ENCODE data around the gene NUBPL. TPM values are rescaled to one million over a fixed set of nuclear protein-coding genes. Genes with fewer than 3 reads are reported as not detected.
"Not testable (repeated sequence)": the region's sequence is repeated elsewhere in the genome, so short reads cannot be mapped to it uniquely, and the experiment has no call there.

The NUBPL gene
- total and polyA plus RNA-seq, 2 donors from 2014 or later: 11.2 to 16.2 TPM

DNA sequence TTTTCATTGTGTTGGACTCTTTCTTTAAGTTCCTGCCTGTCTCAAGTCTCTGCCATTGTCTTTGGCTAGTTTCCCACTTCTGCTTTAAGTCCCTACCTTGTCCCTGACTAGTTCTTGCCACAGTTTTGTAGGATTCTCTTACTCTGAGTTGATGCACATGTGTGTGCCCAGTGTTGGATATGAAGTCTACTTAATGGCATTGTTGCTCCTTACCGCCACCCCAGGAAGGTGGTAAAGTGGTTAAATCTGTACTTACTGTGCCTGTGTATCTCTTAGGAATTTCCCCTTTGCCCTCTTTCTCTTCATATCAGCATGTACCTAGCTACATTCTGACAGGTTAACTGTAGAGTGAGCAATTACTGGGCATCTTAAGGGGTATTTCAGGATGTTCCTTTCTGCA, 227.1 kb downstream of the NUBPL start:
- H3K9ac ChIP-seq (ENCODE audit: low read length in 3 of 3): no peak overlapping the region
- FAIRE-seq (no peak), DNase-seq (no peak)
- no peak overlapping the region for H3K27ac ChIP-seq (ENCODE audit: low read depth in 2 of 2, low read length in 2 of 2)
- no peaks in the 10 kb centered on the region for H3K36me3 ChIP-seq (ENCODE audit: control insufficient read depth in 2 of 3, insufficient read depth in 3 of 3, low read length in 3 of 3)
- intact Hi-C loops (cut with DNase I): no loop called here
- H3K9me3 ChIP-seq (ENCODE audit: control insufficient read depth in 2 of 3, insufficient read depth in 1 of 3, low read length in 3 of 3): no peaks in the 10 kb centered on the region
- no peak overlapping the region for H3K4me3 ChIP-seq (ENCODE audit: low read length in 3 of 3)
- H3K27me3 ChIP-seq (ENCODE audit: control insufficient read depth, insufficient read depth, low read length): no peaks in the 10 kb centered on the region
- TF ChIP-seq, protein P1, sequence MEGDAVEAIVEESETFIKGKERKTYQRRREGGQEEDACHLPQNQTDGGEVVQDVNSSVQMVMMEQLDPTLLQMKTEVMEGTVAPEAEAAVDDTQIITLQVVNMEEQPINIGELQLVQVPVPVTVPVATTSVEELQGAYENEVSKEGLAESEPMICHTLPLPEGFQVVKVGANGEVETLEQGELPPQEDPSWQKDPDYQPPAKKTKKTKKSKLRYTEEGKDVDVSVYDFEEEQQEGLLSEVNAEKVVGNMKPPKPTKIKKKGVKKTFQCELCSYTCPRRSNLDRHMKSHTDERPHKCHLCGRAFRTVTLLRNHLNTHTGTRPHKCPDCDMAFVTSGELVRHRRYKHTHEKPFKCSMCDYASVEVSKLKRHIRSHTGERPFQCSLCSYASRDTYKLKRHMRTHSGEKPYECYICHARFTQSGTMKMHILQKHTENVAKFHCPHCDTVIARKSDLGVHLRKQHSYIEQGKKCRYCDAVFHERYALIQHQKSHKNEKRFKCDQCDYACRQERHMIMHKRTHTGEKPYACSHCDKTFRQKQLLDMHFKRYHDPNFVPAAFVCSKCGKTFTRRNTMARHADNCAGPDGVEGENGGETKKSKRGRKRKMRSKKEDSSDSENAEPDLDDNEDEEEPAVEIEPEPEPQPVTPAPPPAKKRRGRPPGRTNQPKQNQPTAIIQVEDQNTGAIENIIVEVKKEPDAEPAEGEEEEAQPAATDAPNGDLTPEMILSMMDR (IDR thresholded peaks at IDR 0.05; ENCODE audit: borderline replicate concordance, extremely low read depth, insufficient read depth): no peak
- H3K4me1 ChIP-seq (ENCODE audit: control insufficient read depth in 2 of 3, insufficient read depth in 2 of 3, low read depth in 1 of 3, low read length in 3 of 3): no peaks in the 10 kb centered on the region

DNA sequence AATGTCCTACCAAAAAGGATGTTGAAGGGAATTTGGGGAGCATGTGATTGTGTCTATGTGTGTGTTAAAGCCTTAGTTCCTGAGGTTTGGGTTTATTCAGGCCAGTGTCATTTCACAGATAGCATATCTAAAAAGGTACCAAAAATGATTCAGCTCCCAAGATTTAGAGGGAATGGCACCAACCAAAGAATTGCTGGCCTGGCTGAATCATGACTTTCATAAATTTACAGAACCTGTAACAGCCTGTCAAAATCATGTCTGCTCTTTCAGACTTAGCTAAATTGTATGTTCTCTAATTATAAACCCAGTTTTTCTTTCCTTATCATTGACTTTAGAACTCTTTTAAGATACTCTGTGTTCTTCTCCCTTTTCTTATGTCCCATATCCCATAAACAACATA, 231.5 kb downstream of the NUBPL start:
- no peaks in the 10 kb centered on the region for H3K27me3 ChIP-seq (ENCODE audit: control insufficient read depth, insufficient read depth, low read length)
- no peaks in the 10 kb centered on the region for H3K4me1 ChIP-seq (ENCODE audit: control insufficient read depth in 2 of 3, insufficient read depth in 2 of 3, low read depth in 1 of 3, low read length in 3 of 3)
- intact Hi-C loops (cut with DNase I): no loop called here
- FAIRE-seq (no peak), DNase-seq (no peak)
- no peak overlapping the region for H3K27ac ChIP-seq (ENCODE audit: low read depth in 2 of 2, low read length in 2 of 2)
- no peak overlapping the region for H3K4me3 ChIP-seq (ENCODE audit: low read length in 3 of 3)
- H3K9me3 ChIP-seq (ENCODE audit: control insufficient read depth in 2 of 3, insufficient read depth in 1 of 3, low read length in 3 of 3): no peaks in the 10 kb centered on the region
- H3K36me3 ChIP-seq (ENCODE audit: control insufficient read depth in 2 of 3, insufficient read depth in 3 of 3, low read length in 3 of 3): no peaks in the 10 kb centered on the region
- TF ChIP-seq, protein P1 (IDR thresholded peaks at IDR 0.05; ENCODE audit: borderline replicate concordance, extremely low read depth, insufficient read depth): no peak
- no peak overlapping the region for H3K9ac ChIP-seq (ENCODE audit: low read length in 3 of 3)

DNA sequence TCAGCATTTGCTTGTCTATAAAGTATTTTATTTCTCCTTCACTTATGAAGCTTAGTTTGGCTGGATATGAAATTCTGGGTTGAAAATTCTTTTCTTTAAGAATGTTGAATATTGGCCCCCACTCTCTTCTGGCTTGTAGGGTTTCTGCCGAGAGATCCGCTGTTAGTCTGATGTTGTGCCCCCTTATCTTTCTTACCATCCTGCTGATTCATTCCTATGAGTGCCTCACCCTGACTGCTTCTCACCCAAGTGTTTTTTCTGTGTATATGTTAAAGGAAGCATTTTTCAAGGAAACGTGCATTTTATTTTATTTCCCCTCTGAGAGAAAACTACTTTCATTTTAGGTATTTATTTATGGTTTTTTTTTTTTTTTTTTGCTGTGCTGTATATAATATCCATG, 236.7 kb downstream of the NUBPL start:
- FAIRE-seq; H3K9me3 ChIP-seq (ENCODE audit: control insufficient read depth in 2 of 3, insufficient read depth in 1 of 3, low read length in 3 of 3); intact Hi-C loops (cut with DNase I); H3K27me3 ChIP-seq (ENCODE audit: control insufficient read depth, insufficient read depth, low read length); H3K36me3 ChIP-seq (ENCODE audit: control insufficient read depth in 2 of 3, insufficient read depth in 3 of 3, low read length in 3 of 3); DNase-seq; H3K27ac ChIP-seq (ENCODE audit: low read depth in 2 of 2, low read length in 2 of 2); H3K9ac ChIP-seq (ENCODE audit: low read length in 3 of 3); H3K4me1 ChIP-seq (ENCODE audit: control insufficient read depth in 2 of 3, insufficient read depth in 2 of 3, low read depth in 1 of 3, low read length in 3 of 3); H3K4me3 ChIP-seq (ENCODE audit: low read length in 3 of 3): not testable (repeated sequence)

DNA sequence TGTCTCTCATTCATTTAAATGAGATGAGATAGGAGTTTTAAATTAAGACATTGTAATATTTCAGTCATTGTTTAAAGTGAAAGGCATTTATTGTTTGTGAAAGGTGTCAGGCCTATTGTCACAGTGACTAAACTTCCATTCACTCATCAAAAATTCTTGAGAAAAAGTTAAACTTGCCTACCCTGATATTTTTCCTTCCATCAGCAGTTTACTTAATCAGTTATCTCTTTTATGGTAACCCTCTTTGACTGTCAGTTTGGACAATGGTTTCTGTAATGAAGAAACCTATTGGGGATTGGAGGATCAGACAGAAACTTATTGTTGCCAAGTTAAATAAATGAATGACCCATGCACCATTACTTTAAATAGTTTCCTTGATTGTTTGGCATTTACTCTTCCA, 241.6 kb downstream of the NUBPL start:
- Histone ChIP-seq H3K36me3 (ENCODE audit: control insufficient read depth in 2 of 3, insufficient read depth in 3 of 3, low read length in 3 of 3) (no peaks in the 10 kb centered on the region), H3K4me3 (ENCODE audit: low read length in 3 of 3) (no peak overlapping the region), H3K27me3 (ENCODE audit: control insufficient read depth, insufficient read depth, low read length) (no peaks in the 10 kb centered on the region), H3K9me3 (ENCODE audit: control insufficient read depth in 2 of 3, insufficient read depth in 1 of 3, low read length in 3 of 3) (peaks cover 0 to 4% (median 0%) of the 10 kb centered on the region in 3 donors), H3K27ac (ENCODE audit: low read depth in 2 of 2, low read length in 2 of 2) (no peak overlapping the region), H3K4me1 (ENCODE audit: control insufficient read depth in 2 of 3, insufficient read depth in 2 of 3, low read depth in 1 of 3, low read length in 3 of 3) (no peaks in the 10 kb centered on the region), H3K9ac (ENCODE audit: low read length in 3 of 3) (no peak overlapping the region)
- TF ChIP-seq, protein P1 (IDR thresholded peaks at IDR 0.05; ENCODE audit: borderline replicate concordance, extremely low read depth, insufficient read depth): no peak
- no peak for FAIRE-seq
- DNase-seq: no peak
- intact Hi-C loops (cut with DNase I): no loop called here

All from kidney (tissue), 14 donors.